Measurements from ENCODE around the gene EIF4H. TPM values are rescaled to one million over a fixed set of nuclear protein-coding genes. Genes with fewer than 3 reads are reported as not detected.

EIF4H gene
- 326 TPM for polyA plus RNA-seq (2012; ENCODE audit: insufficient read length, low read depth)

GRCh38 chr7:74173866-74174605, at the start of gene EIF4H:
TSS of gene EIF4H (plus strand) at chr7:74174356. CDS start at chr7:74174384, 28 bp downstream.
- TF ChIP-seq TAF1 (IDR thresholded peaks at IDR 0.05; ENCODE audit: borderline replicate concordance, insufficient read depth, low read length), result peak; percentile 74; the same call in 1 of the 2 replicates
- TF ChIP-seq POLR2AphosphoS5 (IDR thresholded peaks at IDR 0.05; ENCODE audit: low read depth, low read length), result peak; percentile 63
- peak; percentile 48; the same call in 1 of the 2 replicates for TF ChIP-seq SIN3A (IDR thresholded peaks at IDR 0.05; ENCODE audit: borderline replicate concordance, insufficient read depth, low read length)
- peak; percentile 8 to 30; a peak in 2 of 4 replicates for TF ChIP-seq REST (IDR thresholded peaks at IDR 0.05; ENCODE audit: insufficient read depth in 1 of 2, low read depth in 2 of 2, low read length in 2 of 2)
- TF ChIP-seq FOXP2 (optimal IDR thresholded peaks at IDR 0.05; ENCODE audit: borderline replicate concordance, extremely low read depth, extremely low read length, insufficient read depth), result peak; percentile 90

- no peak for TF ChIP-seq REST (IDR thresholded peaks at IDR 0.05; ENCODE audit: insufficient read depth in 1 of 2, low read depth in 2 of 2, low read length in 2 of 2)
- no peak for TF ChIP-seq POLR2AphosphoS5 (IDR thresholded peaks at IDR 0.05; ENCODE audit: low read depth, low read length)
- no peak for TF ChIP-seq SIN3A (IDR thresholded peaks at IDR 0.05; ENCODE audit: borderline replicate concordance, insufficient read depth, low read length)
Observed at GRCh38 chr7:74126220-74126880, 47.8 kb upstream of the EIF4H start.

- TF ChIP-seq SIN3A (IDR thresholded peaks at IDR 0.05; ENCODE audit: borderline replicate concordance, insufficient read depth, low read length) (no peak), POLR2AphosphoS5 (IDR thresholded peaks at IDR 0.05; ENCODE audit: low read depth, low read length) (no peak), FOXP2 (optimal IDR thresholded peaks at IDR 0.05; ENCODE audit: borderline replicate concordance, extremely low read depth, extremely low read length, insufficient read depth) (no peak), TAF1 (IDR thresholded peaks at IDR 0.05; ENCODE audit: borderline replicate concordance, insufficient read depth, low read length) (no peak), REST (IDR thresholded peaks at IDR 0.05; ENCODE audit: insufficient read depth in 1 of 2, low read depth in 2 of 2, low read length in 2 of 2) (no peak)
Observed at GRCh38 chr7:74129887-74130286, 44.3 kb upstream of the EIF4H start.

GRCh38 chr7:74130518-74130917, 43.6 kb upstream of the EIF4H start:
- TF ChIP-seq FOXP2 (optimal IDR thresholded peaks at IDR 0.05; ENCODE audit: borderline replicate concordance, extremely low read depth, extremely low read length, insufficient read depth), result no peak
- no peak for TF ChIP-seq TAF1 (IDR thresholded peaks at IDR 0.05; ENCODE audit: borderline replicate concordance, insufficient read depth, low read length)
- TF ChIP-seq SIN3A (IDR thresholded peaks at IDR 0.05; ENCODE audit: borderline replicate concordance, insufficient read depth, low read length), result no peak
- no peak for TF ChIP-seq POLR2AphosphoS5 (IDR thresholded peaks at IDR 0.05; ENCODE audit: low read depth, low read length)
- TF ChIP-seq REST (IDR thresholded peaks at IDR 0.05; ENCODE audit: insufficient read depth in 1 of 2, low read depth in 2 of 2, low read length in 2 of 2), result no peak

Measured in PFSK-1 (cell line).